BE2C (cell line): ENCODE measurements around the gene HBB.

Experiments
- DNase-seq: peaks from one replicate; pipeline ENCODE4 v3.0.0-alpha.2; 2020
- H3K27me3 ChIP-seq: fragments of 250-450 bp; sonication (Bioruptor Pico); 2 replicates; pipeline ENCODE4 v1.5.1; 2020; ENCODE audit warnings: mild to moderate bottlenecking
- H3K36me3 ChIP-seq: fragments of 250-450 bp; sonication (Bioruptor Pico); 2 replicates; pipeline ENCODE4 v1.5.1; 2020; ENCODE audit warnings: mild to moderate bottlenecking
- H3K4me1 ChIP-seq: fragments of 250-450 bp; sonication (Bioruptor Pico); 2 replicates; pipeline ENCODE4 v1.5.1; 2020
- H3K4me3 ChIP-seq: 2 replicates; pipeline ENCODE4 v1.5.1; 2011; ENCODE audit warnings: low read depth, low read length
- H3K9me3 ChIP-seq: fragments of 250-450 bp; sonication (Bioruptor Pico); 2 replicates; pipeline ENCODE4 v1.5.1; 2020
- CTCF ChIP-seq: IDR thresholded peaks from 2 replicates; pipeline ENCODE4 v1.5.1; 2012; ENCODE audit warnings: mild to moderate bottlenecking, low read depth, low read length

HBB gene

GRCh38 chr11:5231111-5231510 is 4.2 kb upstream of the HBB start:
- TF ChIP-seq CTCF: no peak
- Histone ChIP-seq H3K36me3 (no peaks in the 10 kb centered on the region), H3K4me1 (no peaks in the 10 kb centered on the region), H3K27me3 (no peaks in the 10 kb centered on the region), H3K4me3 (no peak overlapping the region), H3K9me3 (no peaks in the 10 kb centered on the region)
- DNase-seq: no peak

- H3K27me3 ChIP-seq: no peaks in the 10 kb centered on the region
- no peaks in the 10 kb centered on the region for H3K36me3 ChIP-seq
- no peaks in the 10 kb centered on the region for H3K9me3 ChIP-seq
These were observed 3.4 kb upstream of the HBB start for GRCh38 chr11:5230266-5230665.

GRCh38 chr11:5229796-5230195 is 2.9 kb upstream of the HBB start:
- H3K4me3 ChIP-seq: no peak overlapping the region
- no peaks in the 10 kb centered on the region for H3K27me3 ChIP-seq
- no peak for DNase-seq
- TF ChIP-seq CTCF: no peak
- no peaks in the 10 kb centered on the region for H3K4me1 ChIP-seq
- H3K36me3 ChIP-seq: no peaks in the 10 kb centered on the region
- H3K9me3 ChIP-seq: no peaks in the 10 kb centered on the region

More at GRCh38 chr11:5230266-5230665, 3.4 kb upstream of the HBB start:
- no peaks in the 10 kb centered on the region for H3K4me1 ChIP-seq
- no peak overlapping the region for H3K4me3 ChIP-seq
- no peak for TF ChIP-seq CTCF
- DNase-seq: no peak

- no peaks in the 10 kb centered on the region for H3K36me3 ChIP-seq
- H3K4me3 ChIP-seq: no peak overlapping the region
- no peak for DNase-seq
- H3K9me3 ChIP-seq: no peaks in the 10 kb centered on the region
- no peak for TF ChIP-seq CTCF
- no peaks in the 10 kb centered on the region for H3K4me1 ChIP-seq
- no peaks in the 10 kb centered on the region for H3K27me3 ChIP-seq
These were observed 2.5 kb upstream of the HBB start for GRCh38 chr11:5229356-5229755.

DNA sequence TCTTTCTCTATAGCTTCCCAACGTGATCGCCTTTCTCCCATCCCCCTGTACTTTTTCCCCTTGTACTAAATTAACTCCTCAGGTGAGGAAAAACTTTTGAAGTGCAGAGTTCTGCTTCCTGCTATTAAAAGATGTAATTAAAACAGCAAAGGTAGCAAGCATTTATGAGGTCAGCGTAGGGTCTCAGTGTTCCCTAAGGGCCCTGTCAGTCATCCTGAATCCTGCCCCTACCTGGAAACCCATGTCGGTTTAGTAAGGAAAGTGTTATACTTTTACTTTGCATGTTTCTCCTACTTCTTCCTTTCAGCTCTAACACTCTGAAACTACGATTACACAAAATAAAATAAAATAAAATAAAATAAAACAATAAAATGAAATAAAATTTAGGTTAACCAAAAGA is 1.3 kb upstream of the HBB start:
- Histone ChIP-seq H3K4me1 (no peaks in the 10 kb centered on the region), H3K9me3 (no peaks in the 10 kb centered on the region), H3K4me3 (no peak overlapping the region), H3K27me3 (no peaks in the 10 kb centered on the region), H3K36me3 (no peaks in the 10 kb centered on the region)
- no peak for DNase-seq
- TF ChIP-seq CTCF: no peak

GRCh38 chr11:5227681-5228080 is 810 bp upstream of the HBB start:
- H3K9me3 ChIP-seq: no peaks in the 10 kb centered on the region
- DNase-seq: no peak
- H3K4me1 ChIP-seq: no peaks in the 10 kb centered on the region
- no peaks in the 10 kb centered on the region for H3K36me3 ChIP-seq
- no peak overlapping the region for H3K4me3 ChIP-seq
- TF ChIP-seq CTCF: no peak
- no peaks in the 10 kb centered on the region for H3K27me3 ChIP-seq
